HG03342 (cell line): ENCODE measurements around the gene NTN5.

Source experiments
- ATAC-seq: cut with Tn5 transposase; IDR thresholded peaks from one replicate; pipeline ENCODE4 v1.9.1; 2021; ENCODE audit warnings: mild to moderate bottlenecking, moderate library complexity; ENCODE audit not compliant: unreplicated experiment

Gene NTN5

GRCh38 chr19:48616041-48616436 lies 56.8 kb downstream of the NTN5 start:
- ATAC-seq, result no peak

GRCh38 chr19:48615231-48616040 lies 57.4 kb downstream of the NTN5 start:
- no peak for ATAC-seq

GRCh38 chr19:48614436-48615230 lies 58.2 kb downstream of the NTN5 start, which contains the start of gene FAM83E:
TSS of gene FAM83E (minus strand) at chr19:48615076. CDS start at chr19:48613372, 1,704 bp downstream.
- ATAC-seq, result no peak

GRCh38 chr19:48613852-48614435 lies 58.9 kb downstream of the NTN5 start:
- ATAC-seq, result no peak

- ATAC-seq, result no peak
Observed at GRCh38 chr19:48613024-48613851, 59.6 kb downstream of the NTN5 start.

- ATAC-seq, result no peak
Observed at GRCh38 chr19:48611872-48612271, 60.9 kb downstream of the NTN5 start.
